ENCODE data around the gene CNTN3. TPM values are rescaled to one million over a fixed set of nuclear protein-coding genes. Genes with fewer than 3 reads are reported as not detected.

The CNTN3 gene
- total RNA-seq, 4 donors from 2014 or later, result 0.24 to 0.49 (median 0.36) TPM; not detected in 1

DNA sequence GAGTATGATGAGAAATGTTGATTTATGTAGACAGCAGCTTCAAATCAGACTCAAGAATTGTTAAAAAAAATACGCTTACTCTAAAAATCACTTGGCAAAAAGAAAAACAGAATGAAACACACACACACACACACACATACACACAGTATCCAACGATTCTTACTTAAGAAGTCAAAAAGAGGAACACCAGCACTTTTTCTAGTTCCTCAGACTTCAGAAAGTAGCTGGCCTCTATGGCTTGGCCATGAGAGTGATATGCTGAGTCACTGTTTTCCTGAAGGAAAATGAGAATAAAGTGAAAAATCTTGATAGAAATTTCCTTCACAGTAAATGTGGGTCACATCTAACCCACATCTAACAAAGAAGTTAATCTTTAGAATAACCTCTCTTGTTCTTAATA is 22.1 kb downstream of the CNTN3 start:
- DNase-seq (no peak), ATAC-seq (no peak)
- TF ChIP-seq POLR2A (IDR thresholded peaks at IDR 0.05) (no peak), CTCF (IDR thresholded peaks at IDR 0.05 in 4 of 5, conservative IDR thresholded peaks at IDR 0.05 in 1 of 5) (no peak)
- Histone ChIP-seq H3K9me3 (no peaks in the 10 kb centered on the region), H3K4me1 (no peaks in the 10 kb centered on the region), H3K36me3 (no peaks in the 10 kb centered on the region), H3K4me3 (no peak overlapping the region), H3K27me3 (no peaks in the 10 kb centered on the region), H3K27ac (no peak overlapping the region)
- intact Hi-C loops (cut with DNase I; ENCODE audit: low total_unique reads) (no loop called here), in situ Hi-C loops (cut with MboI; ENCODE audit: low sequenced_read_pairs in 4 of 4) (no loop called here)

- DNase-seq, result no peak
- H3K9me3 ChIP-seq, result no peaks in the 10 kb centered on the region
- H3K4me3 ChIP-seq, result no peak overlapping the region
- H3K27ac ChIP-seq, result no peak overlapping the region
- no peaks in the 10 kb centered on the region for H3K27me3 ChIP-seq
- no peak for TF ChIP-seq CTCF (IDR thresholded peaks at IDR 0.05 in 4 of 5, conservative IDR thresholded peaks at IDR 0.05 in 1 of 5)
- TF ChIP-seq POLR2A (IDR thresholded peaks at IDR 0.05), result no peak
- no peak for ATAC-seq
- intact Hi-C loops (cut with DNase I; ENCODE audit: low total_unique reads) (no loop called here), in situ Hi-C loops (cut with MboI; ENCODE audit: low sequenced_read_pairs in 4 of 4) (no loop called here)
- no peaks in the 10 kb centered on the region for H3K36me3 ChIP-seq
- no peaks in the 10 kb centered on the region for H3K4me1 ChIP-seq
Observed at GRCh38 chr3:74591946-74592345, 22.5 kb downstream of the CNTN3 start.

DNA sequence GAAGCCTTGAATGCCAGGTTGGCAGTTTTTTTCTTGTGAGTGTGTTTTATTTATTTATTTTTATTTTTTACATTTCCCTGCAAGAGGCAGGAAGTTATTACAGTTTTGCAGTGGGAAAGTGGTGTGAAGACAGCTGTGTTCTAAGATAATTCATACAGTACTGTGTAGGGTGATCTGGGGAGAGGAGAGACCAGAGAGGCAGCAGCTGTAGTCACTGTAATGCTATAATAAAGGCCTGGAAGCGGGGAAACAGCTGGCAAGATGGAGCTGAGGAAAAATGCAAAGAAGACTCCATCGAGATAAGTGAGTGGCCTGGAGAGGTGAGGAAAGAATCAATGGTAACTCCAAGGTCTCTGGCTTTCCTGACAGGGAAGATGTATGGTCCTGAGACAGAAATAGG is 23.1 kb downstream of the CNTN3 start:
- no peak for TF ChIP-seq CTCF (IDR thresholded peaks at IDR 0.05 in 4 of 5, conservative IDR thresholded peaks at IDR 0.05 in 1 of 5)
- TF ChIP-seq POLR2A (IDR thresholded peaks at IDR 0.05), result no peak
- intact Hi-C loops (cut with DNase I; ENCODE audit: low total_unique reads), result no loop called here
- no peak overlapping the region for H3K27ac ChIP-seq

DNA sequence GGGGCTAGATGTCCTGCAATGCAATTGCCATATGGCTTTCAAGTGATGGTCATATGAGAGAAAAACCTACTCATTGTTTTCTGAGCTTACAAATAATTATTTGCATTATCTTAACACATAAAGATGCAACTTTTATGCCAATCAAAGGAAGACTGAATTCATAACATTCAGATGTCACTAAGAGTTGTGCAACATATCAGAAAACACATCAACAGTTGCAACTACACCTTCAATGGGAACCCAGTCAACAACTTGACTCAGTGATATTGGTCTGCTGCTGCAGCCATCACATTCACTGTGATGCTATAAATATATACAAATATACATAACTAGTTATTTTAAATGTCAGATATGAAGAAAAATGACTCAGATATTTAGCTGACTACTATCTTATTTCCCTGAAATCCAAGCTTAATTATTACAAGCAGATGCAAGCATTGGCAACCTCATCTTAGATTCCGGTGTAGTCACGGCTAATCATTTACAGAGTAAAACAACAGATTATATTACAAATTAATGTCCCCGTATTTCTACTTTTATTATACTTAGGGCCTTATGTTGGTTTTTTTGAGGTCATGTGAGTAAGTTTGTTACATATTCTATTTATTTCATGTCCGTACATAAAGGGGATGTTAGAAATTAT is 23.7 kb downstream of the CNTN3 start:
- Histone ChIP-seq H3K27me3 (no peaks in the 10 kb centered on the region), H3K27ac (no peak overlapping the region), H3K9me3 (no peaks in the 10 kb centered on the region), H3K36me3 (no peaks in the 10 kb centered on the region), H3K4me3 (no peak overlapping the region), H3K4me1 (no peaks in the 10 kb centered on the region)
- no peak for ATAC-seq
- TF ChIP-seq CTCF (IDR thresholded peaks at IDR 0.05 in 4 of 5, conservative IDR thresholded peaks at IDR 0.05 in 1 of 5) (no peak), POLR2A (IDR thresholded peaks at IDR 0.05) (no peak)
- in situ Hi-C loops (cut with MboI; ENCODE audit: low sequenced_read_pairs in 4 of 4) (no loop called here), intact Hi-C loops (cut with DNase I; ENCODE audit: low total_unique reads) (no loop called here)
- DNase-seq, result no peak

More for the DNA sequence above, 23.1 kb downstream of the CNTN3 start:
- Histone ChIP-seq H3K36me3 (no peaks in the 10 kb centered on the region), H3K4me1 (no peaks in the 10 kb centered on the region), H3K4me3 (no peak overlapping the region), H3K9me3 (no peaks in the 10 kb centered on the region), H3K27me3 (no peaks in the 10 kb centered on the region)
- DNase-seq (no peak), ATAC-seq (no peak)
- in situ Hi-C loops (cut with MboI; ENCODE audit: low sequenced_read_pairs in 4 of 4), result no loop called here

DNA sequence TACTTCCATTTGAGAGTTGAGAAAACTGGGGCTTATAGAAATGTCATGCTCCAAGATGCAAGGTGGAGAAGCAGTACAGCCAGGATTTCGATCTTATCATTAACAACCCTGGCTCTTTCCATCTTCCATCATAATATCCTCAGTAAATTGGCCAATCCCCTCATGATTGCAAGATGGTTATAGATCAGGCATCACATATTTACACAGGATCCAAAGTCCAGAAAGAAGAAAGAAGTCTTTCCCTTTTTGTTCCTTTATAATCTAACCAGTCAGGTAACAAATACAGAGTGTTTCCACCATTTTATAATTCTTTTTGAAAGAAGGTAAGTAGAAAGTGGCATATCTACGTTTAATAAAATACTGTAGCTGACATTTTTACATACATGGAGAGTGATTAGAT is 29.7 kb downstream of the CNTN3 start:
- Histone ChIP-seq H3K4me3 (no peak overlapping the region), H3K4me1 (no peaks in the 10 kb centered on the region), H3K9me3 (no peaks in the 10 kb centered on the region), H3K27me3 (no peaks in the 10 kb centered on the region), H3K36me3 (no peaks in the 10 kb centered on the region), H3K27ac (no peak overlapping the region)
- in situ Hi-C loops (cut with MboI; ENCODE audit: low sequenced_read_pairs in 4 of 4), result no loop called here
- ATAC-seq (no peak), DNase-seq (no peak)
- no peak for TF ChIP-seq CTCF (IDR thresholded peaks at IDR 0.05 in 4 of 5, conservative IDR thresholded peaks at IDR 0.05 in 1 of 5)
- intact Hi-C loops (cut with DNase I; ENCODE audit: low total_unique reads), result no loop called here

Data from gastrocnemius medialis (tissue), 4 donors.